ENCODE results near the gene MAP4K4.

DNA sequence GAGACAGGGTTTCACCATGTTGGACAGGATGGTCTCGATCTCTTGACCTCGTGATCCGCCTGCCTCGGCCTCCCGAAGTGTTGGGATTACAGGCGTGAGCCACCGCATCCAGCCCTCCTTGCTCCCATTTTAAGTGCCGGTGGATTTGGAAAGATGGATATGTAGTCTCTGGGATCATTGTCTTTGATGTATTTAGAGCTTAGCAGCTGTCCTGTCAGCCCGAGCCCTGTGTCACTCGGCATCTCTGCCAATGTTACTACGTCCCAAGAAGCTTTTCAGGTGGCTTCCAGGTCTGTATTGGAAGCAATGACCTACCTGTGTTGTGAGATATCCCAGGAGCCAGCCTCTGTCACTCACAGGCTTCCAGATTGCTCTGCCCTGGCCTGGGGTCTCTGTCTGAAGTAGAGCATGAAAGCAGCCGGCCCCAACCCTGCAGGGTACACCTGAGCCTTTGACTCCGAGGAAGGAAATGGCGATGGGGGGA, 35.3 kb downstream of the MAP4K4 start:
- TF ChIP-seq, protein P1, sequence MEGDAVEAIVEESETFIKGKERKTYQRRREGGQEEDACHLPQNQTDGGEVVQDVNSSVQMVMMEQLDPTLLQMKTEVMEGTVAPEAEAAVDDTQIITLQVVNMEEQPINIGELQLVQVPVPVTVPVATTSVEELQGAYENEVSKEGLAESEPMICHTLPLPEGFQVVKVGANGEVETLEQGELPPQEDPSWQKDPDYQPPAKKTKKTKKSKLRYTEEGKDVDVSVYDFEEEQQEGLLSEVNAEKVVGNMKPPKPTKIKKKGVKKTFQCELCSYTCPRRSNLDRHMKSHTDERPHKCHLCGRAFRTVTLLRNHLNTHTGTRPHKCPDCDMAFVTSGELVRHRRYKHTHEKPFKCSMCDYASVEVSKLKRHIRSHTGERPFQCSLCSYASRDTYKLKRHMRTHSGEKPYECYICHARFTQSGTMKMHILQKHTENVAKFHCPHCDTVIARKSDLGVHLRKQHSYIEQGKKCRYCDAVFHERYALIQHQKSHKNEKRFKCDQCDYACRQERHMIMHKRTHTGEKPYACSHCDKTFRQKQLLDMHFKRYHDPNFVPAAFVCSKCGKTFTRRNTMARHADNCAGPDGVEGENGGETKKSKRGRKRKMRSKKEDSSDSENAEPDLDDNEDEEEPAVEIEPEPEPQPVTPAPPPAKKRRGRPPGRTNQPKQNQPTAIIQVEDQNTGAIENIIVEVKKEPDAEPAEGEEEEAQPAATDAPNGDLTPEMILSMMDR (IDR thresholded peaks at IDR 0.05; ENCODE audit: low read length) = no peak
- TF ChIP-seq EZH2 (optimal IDR thresholded peaks at IDR 0.05; ENCODE audit: low read depth, low read length) = no peak
- TF ChIP-seq EZH2phosphoT487 (IDR thresholded peaks at IDR 0.05; ENCODE audit: low read length) = no peak
